OCI-LY1 (cell line): Measurements from ENCODE around the gene USP24.

Experiments
- H2AFZ ChIP-seq: fragments of 200-600 bp; sonication (generic), shearing (Covaris generic); 2 replicates; pipeline ENCODE4 v1.6.0; 2014; ENCODE audit warnings: antibody characterized with exemption, mild to moderate bottlenecking, low read length
- H3F3A ChIP-seq: fragments of 200-600 bp; sonication (generic), shearing (Covaris generic); 2 replicates; pipeline ENCODE4 v1.6.0; 2014; ENCODE audit warnings: mild to moderate bottlenecking, antibody characterized with exemption, low read length, moderate library complexity; ENCODE audit not compliant: insufficient read depth
- H3K27ac ChIP-seq: fragments of 200-600 bp; sonication (generic); 2 replicates; pipeline ENCODE4 v1.5.1; 2014; ENCODE audit warnings: low read length, mixed run types, mild to moderate bottlenecking, low read depth; ENCODE audit not compliant: poor library complexity, severe bottlenecking
- H3K27me3 ChIP-seq: fragments of 200-600 bp; sonication (generic); 2 replicates; pipeline ENCODE4 v1.6.0; 2014; ENCODE audit warnings: antibody characterized with exemption, mild to moderate bottlenecking, low read length, moderate library complexity; ENCODE audit not compliant: insufficient read depth
- H3K36me3 ChIP-seq: fragments of 200-600 bp; sonication (generic); 2 replicates; pipeline ENCODE4 v1.6.1; 2014; ENCODE audit warnings: mild to moderate bottlenecking, antibody characterized with exemption, low read length, moderate library complexity, mixed read lengths; ENCODE audit not compliant: insufficient read depth
- H3K4me1 ChIP-seq: fragments of 200-600 bp; sonication (generic); 2 replicates; pipeline ENCODE4 v1.5.1; 2014; ENCODE audit warnings: mild to moderate bottlenecking, low read length, moderate library complexity; ENCODE audit not compliant: insufficient read depth, severe bottlenecking
- H3K4me2 ChIP-seq: fragments of 200-600 bp; sonication (generic), shearing (Covaris generic); 2 replicates; pipeline ENCODE4 v1.6.1; 2014; ENCODE audit warnings: low read length
- H3K4me3 ChIP-seq: fragments of 200-600 bp; sonication (generic); 2 replicates; pipeline ENCODE4 v1.5.1; 2014; ENCODE audit warnings: low read length, low read depth, mild to moderate bottlenecking, mixed read lengths; ENCODE audit not compliant: poor library complexity, severe bottlenecking
- H3K79me2 ChIP-seq: fragments of 200-600 bp; shearing (Covaris generic); 2 replicates; pipeline ENCODE4 v1.6.1; 2016; ENCODE audit warnings: mixed run types, low read length, mixed read lengths; ENCODE audit not compliant: insufficient read depth
- H3K9ac ChIP-seq: fragments of 200-600 bp; sonication (generic), shearing (Covaris generic); 2 replicates; pipeline ENCODE4 v1.6.1; 2014; ENCODE audit warnings: mild to moderate bottlenecking, low read length, mixed read lengths
- H3K9me2 ChIP-seq: fragments of 200-600 bp; sonication (generic), shearing (Covaris generic); 2 replicates; pipeline ENCODE4 v1.6.1; 2014; ENCODE audit warnings: low read depth, mild to moderate bottlenecking, low read length, mixed read lengths
- H3K9me3 ChIP-seq: fragments of 200-600 bp; shearing (Covaris generic); 2 replicates; pipeline ENCODE4 v1.6.1; 2014; ENCODE audit warnings: low read length, mixed read lengths
- H4K20me1 ChIP-seq: fragments of 200-600 bp; sonication (generic), shearing (Covaris generic); 2 replicates; pipeline ENCODE4 v1.6.0; 2016; ENCODE audit warnings: mild to moderate bottlenecking, low read length; ENCODE audit not compliant: insufficient read depth
- CTCF ChIP-seq: fragments of 200-600 bp; sonication (generic), shearing (Covaris generic); IDR thresholded peaks from 2 replicates; pipeline ENCODE4 v1.5.1; 2017; ENCODE audit warnings: mild to moderate bottlenecking, antibody characterized with exemption, low read length, moderate library complexity, mixed read lengths
- EZH2 ChIP-seq: fragments of 200-600 bp; sonication (generic), shearing (Covaris generic); IDR thresholded peaks from 2 replicates; pipeline ENCODE4 v1.8.0; 2017; ENCODE audit warnings: borderline replicate concordance, mixed run types, mild to moderate bottlenecking, antibody characterized with exemption, low read length, moderate library complexity, mixed read lengths

Gene USP24

GRCh38 chr1:55155522-55155921, 59.6 kb downstream of the USP24 start:
- TF ChIP-seq EZH2 (no peak), CTCF (no peak)
- Histone ChIP-seq H3K79me2 (no peaks in the 10 kb centered on the region), H3K4me2 (no peak overlapping the region), H3K9me3 (no peaks in the 10 kb centered on the region), H4K20me1 (no peaks in the 10 kb centered on the region), H3F3A (no peaks in the 10 kb centered on the region), H3K36me3 (peaks cover 76% of the 10 kb centered on the region), H3K9me2 (no peaks in the 10 kb centered on the region), H3K27me3 (no peaks in the 10 kb centered on the region), H3K4me3 (no peak overlapping the region), H3K27ac (no peak overlapping the region), H3K4me1 (peaks cover 10% of the 10 kb centered on the region), H2AFZ (no peak overlapping the region), H3K9ac (no peak overlapping the region)

GRCh38 chr1:55154616-55155015, 60.5 kb downstream of the USP24 start:
- H3K4me1 ChIP-seq: peaks cover 10% of the 10 kb centered on the region
- TF ChIP-seq EZH2 (no peak), CTCF (no peak)
- no peaks in the 10 kb centered on the region for H3K79me2 ChIP-seq
- H2AFZ ChIP-seq: no peak overlapping the region
- no peak overlapping the region for H3K4me3 ChIP-seq
- H3K9ac ChIP-seq: no peak overlapping the region
- no peak overlapping the region for H3K4me2 ChIP-seq
- no peaks in the 10 kb centered on the region for H3F3A ChIP-seq
- H3K27me3 ChIP-seq: no peaks in the 10 kb centered on the region
- H3K36me3 ChIP-seq: peaks cover 75% of the 10 kb centered on the region
- H3K9me3 ChIP-seq: no peaks in the 10 kb centered on the region
- H3K27ac ChIP-seq: no peak overlapping the region
- no peaks in the 10 kb centered on the region for H4K20me1 ChIP-seq
- H3K9me2 ChIP-seq: no peaks in the 10 kb centered on the region

GRCh38 chr1:55153031-55153430, 62.1 kb downstream of the USP24 start:
- no peak overlapping the region for H3K4me3 ChIP-seq
- no peaks in the 10 kb centered on the region for H3F3A ChIP-seq
- peaks cover 10% of the 10 kb centered on the region for H3K4me1 ChIP-seq
- no peaks in the 10 kb centered on the region for H3K27me3 ChIP-seq
- TF ChIP-seq CTCF (no peak), EZH2 (no peak)
- H3K9me3 ChIP-seq: no peaks in the 10 kb centered on the region
- H3K9me2 ChIP-seq: no peaks in the 10 kb centered on the region
- no peak overlapping the region for H2AFZ ChIP-seq
- H3K79me2 ChIP-seq: no peaks in the 10 kb centered on the region
- H3K36me3 ChIP-seq: peaks cover 63% of the 10 kb centered on the region
- no peak overlapping the region for H3K27ac ChIP-seq
- H3K9ac ChIP-seq: no peak overlapping the region
- no peaks in the 10 kb centered on the region for H4K20me1 ChIP-seq
- H3K4me2 ChIP-seq: no peak overlapping the region
